ENCODE data around the gene MARCHF9.

MARCHF9 gene

GRCh38 chr12:57726884-57727757 is 27.8 kb upstream of the MARCHF9 start:
- peak overlapping the region; percentile 12 for H2BK15ac ChIP-seq (ENCODE audit: low read depth, poor library complexity, severe bottlenecking)
- H3K4me3 ChIP-seq (ENCODE audit: insufficient read depth in 1 of 2, low read depth in 1 of 2, low read length in 2 of 2) = peak overlapping the region; percentile 74 to 93
- no peak overlapping the region for H3K23ac ChIP-seq (ENCODE audit: low read length in 2 of 2)
- no peaks in the 10 kb centered on the region for H3K79me1 ChIP-seq (replicated peaks; ENCODE audit: low read length, poor library complexity, severe bottlenecking)
- peaks cover 0 to 4% of the 10 kb centered on the region in 2 experiments for H3K36me3 ChIP-seq (ENCODE audit: control insufficient read depth in 1 of 2, insufficient read depth in 2 of 2, low read depth in 1 of 2, low read length in 2 of 2)
- peak overlapping the region; percentile 52 for H4K91ac ChIP-seq (ENCODE audit: low read length)
- H2BK12ac ChIP-seq (ENCODE audit: low read length in 2 of 2) = peak overlapping the region in 1 of 2 experiments; percentile 37
- H3K9me3 ChIP-seq (ENCODE audit: control insufficient read depth, low read length) = no peaks in the 10 kb centered on the region
- H2BK5ac ChIP-seq (ENCODE audit: low read depth, low read length, poor library complexity, severe bottlenecking) = no peak overlapping the region
- H2BK120ac ChIP-seq (ENCODE audit: low read depth, low read length) = no peak overlapping the region
- peak overlapping the region; percentile 88 for H3K4me2 ChIP-seq (ENCODE audit: low read length, poor library complexity, severe bottlenecking)
- peak overlapping the region; percentile 29 for H4K8ac ChIP-seq (ENCODE audit: low read length)
- no peak overlapping the region for H2AK5ac ChIP-seq (ENCODE audit: low read length, severe bottlenecking)
- peak; percentile 56 for DNase-seq
- peak overlapping the region; percentile 73 to 97 for H3K18ac ChIP-seq (ENCODE audit: low read depth in 1 of 2, low read length in 2 of 2)
- peak overlapping the region in 1 of 2 experiments; percentile 78 for H3K14ac ChIP-seq (ENCODE audit: low read length in 2 of 2)
- peaks cover 59 to 73% of the 10 kb centered on the region in 2 experiments for H3K27me3 ChIP-seq (ENCODE audit: control insufficient read depth in 1 of 2, insufficient read depth in 1 of 2, low read length in 2 of 2)
- H3K9ac ChIP-seq (ENCODE audit: low read length) = peak overlapping the region; percentile 93
- peak overlapping the region in 1 of 2 experiments; percentile 75 for H3K4ac ChIP-seq (ENCODE audit: low read depth in 1 of 2, low read length in 2 of 2)
- H3K27ac ChIP-seq (ENCODE audit: low read length, poor library complexity, severe bottlenecking) = no peak overlapping the region
- peak overlapping the region; percentile 74 for H2AFZ ChIP-seq (ENCODE audit: low read depth, low read length)
- 17% methylated on average over 75 of the region's 76 CpGs for WGBS
- H3K4me1 ChIP-seq (ENCODE audit: control insufficient read depth, insufficient read depth, low read depth, low read length) = peaks cover 21% of the 10 kb centered on the region

- no peak overlapping the region for H4K8ac ChIP-seq (ENCODE audit: low read length)
- H2BK5ac ChIP-seq (ENCODE audit: low read depth, low read length, poor library complexity, severe bottlenecking) = no peak overlapping the region
- DNase-seq = no peak
- no peak overlapping the region for H4K91ac ChIP-seq (ENCODE audit: low read length)
- no peak overlapping the region for H2BK12ac ChIP-seq (ENCODE audit: low read length in 2 of 2)
- no peak overlapping the region for H3K23ac ChIP-seq (ENCODE audit: low read length in 2 of 2)
- no peak overlapping the region for H3K9ac ChIP-seq (ENCODE audit: low read length)
- no peak overlapping the region for H2AK5ac ChIP-seq (ENCODE audit: low read length, severe bottlenecking)
- H3K4ac ChIP-seq (ENCODE audit: low read depth in 1 of 2, low read length in 2 of 2) = no peak overlapping the region
- H3K4me1 ChIP-seq (ENCODE audit: control insufficient read depth, insufficient read depth, low read depth, low read length) = peaks cover 21% of the 10 kb centered on the region
- H3K36me3 ChIP-seq (ENCODE audit: control insufficient read depth in 1 of 2, insufficient read depth in 2 of 2, low read depth in 1 of 2, low read length in 2 of 2) = peaks cover 0 to 4% of the 10 kb centered on the region in 2 experiments
- no peak overlapping the region for H3K14ac ChIP-seq (ENCODE audit: low read length in 2 of 2)
- H3K27ac ChIP-seq (ENCODE audit: low read length, poor library complexity, severe bottlenecking) = no peak overlapping the region
- no peak overlapping the region for H2BK15ac ChIP-seq (ENCODE audit: low read depth, poor library complexity, severe bottlenecking)
- no peak overlapping the region for H2BK120ac ChIP-seq (ENCODE audit: low read depth, low read length)
- H3K9me3 ChIP-seq (ENCODE audit: control insufficient read depth, low read length) = no peaks in the 10 kb centered on the region
- 33% methylated on average over 16 of the region's 21 CpGs for WGBS
- H3K4me3 ChIP-seq (ENCODE audit: insufficient read depth in 1 of 2, low read depth in 1 of 2, low read length in 2 of 2) = no peak overlapping the region
- no peak overlapping the region for H2AFZ ChIP-seq (ENCODE audit: low read depth, low read length)
- peaks cover 66 to 80% of the 10 kb centered on the region in 2 experiments for H3K27me3 ChIP-seq (ENCODE audit: control insufficient read depth in 1 of 2, insufficient read depth in 1 of 2, low read length in 2 of 2)
- no peak overlapping the region for H3K18ac ChIP-seq (ENCODE audit: low read depth in 1 of 2, low read length in 2 of 2)
- H3K4me2 ChIP-seq (ENCODE audit: low read length, poor library complexity, severe bottlenecking) = no peak overlapping the region
- no peaks in the 10 kb centered on the region for H3K79me1 ChIP-seq (replicated peaks; ENCODE audit: low read length, poor library complexity, severe bottlenecking)
Measured at GRCh38 chr12:57727758-57728395, 27.0 kb upstream of the MARCHF9 start.

- no peak overlapping the region for H2AFZ ChIP-seq (ENCODE audit: low read depth, low read length)
- no peak overlapping the region for H2BK5ac ChIP-seq (ENCODE audit: low read depth, low read length, poor library complexity, severe bottlenecking)
- H3K14ac ChIP-seq (ENCODE audit: low read length in 2 of 2) = no peak overlapping the region
- no peak overlapping the region for H3K18ac ChIP-seq (ENCODE audit: low read depth in 1 of 2, low read length in 2 of 2)
- peaks cover 77 to 88% of the 10 kb centered on the region in 2 experiments for H3K27me3 ChIP-seq (ENCODE audit: control insufficient read depth in 1 of 2, insufficient read depth in 1 of 2, low read length in 2 of 2)
- no peak overlapping the region for H3K23ac ChIP-seq (ENCODE audit: low read length in 2 of 2)
- H3K27ac ChIP-seq (ENCODE audit: low read length, poor library complexity, severe bottlenecking) = no peak overlapping the region
- H2BK12ac ChIP-seq (ENCODE audit: low read length in 2 of 2) = no peak overlapping the region
- 65% methylated on average over 5 of the region's 5 CpGs for WGBS
- no peak overlapping the region for H3K4me2 ChIP-seq (ENCODE audit: low read length, poor library complexity, severe bottlenecking)
- H3K4ac ChIP-seq (ENCODE audit: low read depth in 1 of 2, low read length in 2 of 2) = no peak overlapping the region
- peaks cover 0 to 4% of the 10 kb centered on the region in 2 experiments for H3K36me3 ChIP-seq (ENCODE audit: control insufficient read depth in 1 of 2, insufficient read depth in 2 of 2, low read depth in 1 of 2, low read length in 2 of 2)
- H2BK15ac ChIP-seq (ENCODE audit: low read depth, poor library complexity, severe bottlenecking) = no peak overlapping the region
- H3K4me3 ChIP-seq (ENCODE audit: insufficient read depth in 1 of 2, low read depth in 1 of 2, low read length in 2 of 2) = no peak overlapping the region
- no peak overlapping the region for H4K91ac ChIP-seq (ENCODE audit: low read length)
- H2BK120ac ChIP-seq (ENCODE audit: low read depth, low read length) = no peak overlapping the region
- no peak for DNase-seq
- no peak overlapping the region for H4K8ac ChIP-seq (ENCODE audit: low read length)
- no peaks in the 10 kb centered on the region for H3K9me3 ChIP-seq (ENCODE audit: control insufficient read depth, low read length)
- H3K9ac ChIP-seq (ENCODE audit: low read length) = no peak overlapping the region
- H3K4me1 ChIP-seq (ENCODE audit: control insufficient read depth, insufficient read depth, low read depth, low read length) = peaks cover 18% of the 10 kb centered on the region
- no peak overlapping the region for H2AK5ac ChIP-seq (ENCODE audit: low read length, severe bottlenecking)
- H3K79me1 ChIP-seq (replicated peaks; ENCODE audit: low read length, poor library complexity, severe bottlenecking) = no peaks in the 10 kb centered on the region
Measured at GRCh38 chr12:57729321-57729844, 25.5 kb upstream of the MARCHF9 start.

All from mesenchymal stem cell (in vitro differentiated cells and primary cell).